Erythroblast (primary cell): ENCODE results near the gene GNB5.
"Not testable (repeated sequence)": the region's sequence is repeated elsewhere in the genome, so short reads cannot be mapped to it uniquely, and the experiment has no call there.

Experiments
- GATA1 ChIP-seq: IDR thresholded peaks from 2 replicates; pipeline ENCODE4 v1.6.1; 2011; ENCODE audit warnings: low read depth, mild to moderate bottlenecking, control low read depth, low read length, moderate library complexity
- POLR2A ChIP-seq: IDR thresholded peaks from 2 replicates; pipeline ENCODE4 v1.6.1; 2011; ENCODE audit warnings: mild to moderate bottlenecking, low read length

DNA sequence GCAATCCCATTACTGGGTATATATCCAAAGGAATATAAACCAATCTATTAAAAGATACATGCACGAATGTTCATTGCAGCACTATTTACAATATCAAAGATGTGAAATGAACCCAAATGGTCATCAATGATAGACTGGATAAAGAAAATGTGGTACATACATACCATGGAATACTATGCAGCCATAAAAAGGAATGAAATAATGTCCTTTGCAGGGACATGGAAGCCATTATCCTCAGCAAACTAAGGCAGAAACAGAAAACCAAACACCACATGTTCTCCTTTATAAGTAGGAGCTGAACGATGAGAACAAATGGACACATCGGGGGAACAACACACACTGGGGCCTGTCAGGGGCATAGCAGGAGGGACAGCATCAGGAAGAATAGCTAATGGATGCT lies 21.0 kb downstream of the GNB5 start:
- not testable (repeated sequence) for TF ChIP-seq POLR2A, GATA1
